Heart left ventricle (tissue), 13 donors: ENCODE measurements around the gene SLC25A42.

Experiments
- CTCF ChIP-seq, 12 donors: fragments of 200-600 bp; sonication (generic) in 4 of 12; IDR thresholded peaks; one replicate each; pipeline versions ENCODE4 v1.5.0 to v1.8.0; 2018 to 2022; ENCODE audit warnings: antibody characterized with exemption in 12 of 12, mild to moderate bottlenecking in 5 of 12
- POLR2A ChIP-seq, 2 donors: fragments of 450-650 bp; IDR thresholded peaks; one replicate each; pipeline ENCODE4 v1.6.1; 2017; ENCODE audit warnings: antibody characterized with exemption in 2 of 2, mild to moderate bottlenecking in 2 of 2, moderate library complexity in 2 of 2
- donor health status: ischemic (EF 13 %, LVEDD 7.1; RV severe dilation, severe dysfunction).
- donor health status: DM: no; HTN: yes; CAD: no.
- donor health status: DM: no; HTN: no; CAD: no.
- donor health status: ischemic (EF 25% LVEDD 6.9; RV normal size, moderate dysfunction).
- donor health status: ischemic (EF 25% LVEDD 5.7; RV mildly dilated, moderate dysfunction).
- donor health status: ischemic (EF 35%, LVEDD 5.7; RV mildly dilated, moderate dysfunction).
- donor health status: nonischemic (EF 11% LVEDD 7.7; RV severe dilation, severe dysfunction).
- donor health status: DM: yes; HTN: yes; CAD: no.
- donor health status: PGD.
- donor health status: ischemic (EF 29% LVEDD 5.4; RV normal size, mild dysfunction).
- donor health status: nonischemic (EF 23%, LVEDD 6.1; RV moderate dilation, normal function).

DNA sequence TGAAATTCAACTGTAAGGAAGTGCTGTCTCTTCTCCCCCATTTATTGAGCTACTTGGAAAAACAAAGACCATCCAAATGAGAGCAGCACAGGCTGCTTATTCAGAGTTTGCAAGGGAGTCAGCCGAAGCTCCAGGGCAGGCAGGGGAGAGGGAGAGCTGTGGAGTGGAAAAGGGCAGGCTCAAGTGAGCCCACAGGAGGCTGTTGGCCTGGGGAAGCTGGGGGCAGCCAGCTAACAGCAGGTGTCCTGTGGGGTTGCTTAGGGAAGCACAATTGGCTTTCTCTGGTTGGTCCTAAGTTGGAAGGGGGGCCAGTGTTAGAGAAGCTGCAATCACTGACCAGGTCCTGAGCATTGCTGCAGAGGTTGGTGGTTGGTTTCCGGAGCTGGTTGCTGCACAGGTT lies 23.9 kb downstream of the SLC25A42 start:
- TF ChIP-seq CTCF (IDR thresholded peaks at IDR 0.05) (no peak), POLR2A (IDR thresholded peaks at IDR 0.05) (no peak)
